CD4-positive, alpha-beta T cell (primary cell): ENCODE data around the gene FOXJ3. TPM values are rescaled to one million over a fixed set of nuclear protein-coding genes. Genes with fewer than 3 reads are reported as not detected.
A peak's percentile ranks its signal among the peaks of the same experiment; 100 is the strongest.

ENCODE experiments used
- ATAC-seq: fragments of 200-7000 bp; cut with Tn5 transposase; one replicate; pipeline ENCODE4 v1.10.0; 2022; ENCODE audit warnings: mild to moderate bottlenecking; ENCODE audit not compliant: poor library complexity
- CTCF ChIA-PET: fragments of 350-600 bp; sonication (Branson Sonifier 250); formaldehyde crosslinking; loops from one replicate; lab custom pipeline; 2021; ENCODE audit warnings: antibody characterized with exemption, inconsistent platforms; lab: Charles Lee
- POLR2A ChIA-PET: fragments of 350-600 bp; sonication (Branson Sonifier 250); formaldehyde crosslinking; loops from one replicate; lab custom pipeline; 2021; ENCODE audit warnings: antibody characterized with exemption, inconsistent platforms; lab: Charles Lee
- DNase-seq, 14 experiments: peaks; one replicate each; pipeline ENCODE4 v3.0.0-alpha.2; 2013 to 2020; ENCODE audit warnings: mixed read lengths in 2 of 14
- H3K27ac ChIP-seq, 2 donors: one replicate each; pipeline versions ENCODE4 v1.5.1 to v1.7.0; 2013; ENCODE audit warnings: low read length in 2 of 2, low read depth in 1 of 2, mild to moderate bottlenecking in 1 of 2
- H3K27me3 ChIP-seq, 2 experiments: 1 replicate in 1 of 2; 2 replicates in 1 of 2; pipeline versions ENCODE4 v1.6.1 to v1.7.0; 2013; ENCODE audit warnings: low read length in 2 of 2, control low read depth in 1 of 2, mild to moderate bottlenecking in 1 of 2, moderate library complexity in 1 of 2; ENCODE audit not compliant: insufficient read depth in 2 of 2, control insufficient read depth in 1 of 2
- H3K36me3 ChIP-seq: one replicate; pipeline ENCODE4 v1.6.1; 2013; ENCODE audit warnings: low read length, control low read depth; ENCODE audit not compliant: insufficient read depth
- H3K4me1 ChIP-seq: one replicate; pipeline ENCODE4 v1.6.1; 2013; ENCODE audit warnings: low read length, control low read depth; ENCODE audit not compliant: insufficient read depth
- H3K4me3 ChIP-seq: one replicate; pipeline ENCODE4 v1.5.1; 2013; ENCODE audit warnings: mild to moderate bottlenecking, low read length, moderate library complexity
- H3K9me3 ChIP-seq, 2 experiments: 1 replicate in 1 of 2; 2 replicates in 1 of 2; pipeline versions ENCODE4 v1.6.1 to v1.7.0; 2013; ENCODE audit warnings: low read length in 2 of 2, mild to moderate bottlenecking in 2 of 2, control low read depth in 1 of 2, moderate library complexity in 1 of 2; ENCODE audit not compliant: control insufficient read depth in 1 of 2, insufficient read depth in 1 of 2
- H3K27ac Mint-ChIP-seq: one replicate; pipeline ENCODE4 v1.8.0; 2020; ENCODE audit warnings: mixed read lengths
- H3K27me3 Mint-ChIP-seq: one replicate; pipeline ENCODE4 v1.8.0; 2021; ENCODE audit warnings: mixed read lengths
- H3K36me3 Mint-ChIP-seq: one replicate; pipeline ENCODE4 v1.8.0; 2021; ENCODE audit warnings: low read depth, mixed read lengths
- H3K4me1 Mint-ChIP-seq: one replicate; pipeline ENCODE4 v1.8.0; 2021; ENCODE audit warnings: low read depth, mixed read lengths
- H3K4me3 Mint-ChIP-seq: one replicate; pipeline ENCODE4 v1.8.0; 2020; ENCODE audit warnings: mild to moderate bottlenecking, mixed read lengths
- H3K9me3 Mint-ChIP-seq: one replicate; pipeline ENCODE4 v1.8.0; 2020; ENCODE audit warnings: mixed read lengths
- CTCF ChIP-seq: fragments of 200-600 bp; IDR thresholded peaks from one replicate; pipeline ENCODE4 v1.8.0; 2022; ENCODE audit warnings: antibody characterized with exemption, mild to moderate bottlenecking
- intact Hi-C, 2 experiments: fragments of 100-400 bp; cut with DNase I in 1 of 2; cut with micrococcal nuclease in 1 of 2; formaldehyde crosslinking; loops; one replicate each; pipeline versions ENCODE4 v1.15.1 to v1.9.0; 2023 to 2025; cut with DNase I, micrococcal nuclease
- total RNA-seq, 174 experiments: library from RNA in 2 of 174; stranded (reverse) in 2 of 174; gene quantifications; one replicate each; pipeline ENCODE4 v1.2.3 and lab custom pipeline; 2021 to 2026

FOXJ3 gene
- total RNA-seq, 2 experiments from 2014 or later, result 73.1 to 74.9 TPM

- intact Hi-C loops, result no loop called here
- no peaks in the 10 kb centered on the region for H3K9me3 ChIP-seq
- POLR2A ChIA-PET, result no interaction called here
- Mint-ChIP-seq H3K9me3 (no peaks in the 10 kb centered on the region), H3K4me3 (no peak overlapping the region), H3K36me3 (peaks cover 26% of the 10 kb centered on the region), H3K4me1 (peaks cover 23% of the 10 kb centered on the region), H3K27me3 (no peaks in the 10 kb centered on the region), H3K27ac (peak overlapping the region; percentile 1)
- CTCF ChIA-PET, result interaction anchor here (0.6 to 0.7 kb wide), 2 partner anchors 29 to 35 kb away, joined by 3 read pairs; no protein-coding TSS in a partner anchor
- H3K27me3 ChIP-seq, result no peaks in the 10 kb centered on the region
- no peak overlapping the region for H3K4me3 ChIP-seq
- no peaks in the 10 kb centered on the region for H3K36me3 ChIP-seq
- no peaks in the 10 kb centered on the region for H3K4me1 ChIP-seq
- ATAC-seq, result no peak
- H3K27ac ChIP-seq, result no peak overlapping the region
- DNase-seq, result no peak
- TF ChIP-seq CTCF, result no peak
Measured at GRCh38 chr1:42228938-42229337, 106.1 kb downstream of the FOXJ3 start.

GRCh38 chr1:42223036-42223435 lies 112.0 kb downstream of the FOXJ3 start:
- peaks cover 8% of the 10 kb centered on the region for H3K36me3 ChIP-seq
- H3K9me3 ChIP-seq, result no peaks in the 10 kb centered on the region
- H3K27ac ChIP-seq, result no peak overlapping the region
- peaks cover 56% of the 10 kb centered on the region for H3K4me1 Mint-ChIP-seq
- no peak overlapping the region for H3K4me3 ChIP-seq
- TF ChIP-seq CTCF, result no peak
- no peaks in the 10 kb centered on the region for H3K9me3 Mint-ChIP-seq
- POLR2A ChIA-PET, result no interaction called here
- DNase-seq, result no peak
- intact Hi-C loops, result no loop called here
- H3K27me3 ChIP-seq, result no peaks in the 10 kb centered on the region
- no peak overlapping the region for H3K4me3 Mint-ChIP-seq
- H3K27me3 Mint-ChIP-seq, result no peaks in the 10 kb centered on the region
- H3K27ac Mint-ChIP-seq, result no peak overlapping the region
- CTCF ChIA-PET, result interaction anchor here (0.6 kb wide), 1 partner anchor 77 kb away, joined by 3 read pairs; no protein-coding TSS in a partner anchor
- no peak for ATAC-seq
- peaks cover 72% of the 10 kb centered on the region for H3K36me3 Mint-ChIP-seq
- H3K4me1 ChIP-seq, result no peaks in the 10 kb centered on the region

GRCh38 chr1:42221952-42222606 lies 113.0 kb downstream of the FOXJ3 start:
- H3K27me3 Mint-ChIP-seq, result no peaks in the 10 kb centered on the region
- H3K27ac Mint-ChIP-seq, result no peak overlapping the region
- H3K4me1 ChIP-seq, result no peaks in the 10 kb centered on the region
- H3K4me1 Mint-ChIP-seq, result peaks cover 62% of the 10 kb centered on the region
- H3K36me3 ChIP-seq, result peaks cover 8% of the 10 kb centered on the region
- H3K9me3 ChIP-seq, result no peaks in the 10 kb centered on the region
- H3K27ac ChIP-seq, result no peak overlapping the region
- H3K4me3 Mint-ChIP-seq, result no peak overlapping the region
- DNase-seq (no peak), ATAC-seq (no peak)
- no peak overlapping the region for H3K4me3 ChIP-seq
- H3K36me3 Mint-ChIP-seq, result peaks cover 73% of the 10 kb centered on the region
- TF ChIP-seq CTCF, result no peak
- no peaks in the 10 kb centered on the region for H3K27me3 ChIP-seq
- ChIA-PET POLR2A (no interaction called here), CTCF (no interaction called here)
- H3K9me3 Mint-ChIP-seq, result no peaks in the 10 kb centered on the region
- intact Hi-C loops, result no loop called here
